GM10266 (cell line): ENCODE data around the gene SV2B.

ENCODE experiments used
- DNase-seq: peaks from one replicate; pipeline ENCODE4 v3.0.0; 2012; ENCODE audit errors: extremely low spot score
- CTCF ChIP-seq: IDR thresholded peaks from 2 replicates; pipeline ENCODE4 v1.5.1; 2012; ENCODE audit warnings: mild to moderate bottlenecking, low read depth; ENCODE audit not compliant: control insufficient read depth, insufficient read depth; ENCODE audit errors: missing control alignments

SV2B gene

GRCh38 chr15:91254766-91255165 is 154.7 kb downstream of the SV2B start:
- no peak for DNase-seq
- TF ChIP-seq CTCF, result no peak

GRCh38 chr15:91255670-91256192 is 155.7 kb downstream of the SV2B start:
- TF ChIP-seq CTCF, result no peak
- DNase-seq, result no peak

- DNase-seq, result no peak
- no peak for TF ChIP-seq CTCF
Observed at GRCh38 chr15:91257746-91258414, 157.8 kb downstream of the SV2B start.

GRCh38 chr15:91258415-91258759 is 158.3 kb downstream of the SV2B start:
- no peak for TF ChIP-seq CTCF
- no peak for DNase-seq

GRCh38 chr15:91259077-91259476 is 159.0 kb downstream of the SV2B start:
- TF ChIP-seq CTCF, result no peak
- no peak for DNase-seq

GRCh38 chr15:91261345-91261744 is 161.3 kb downstream of the SV2B start:
- no peak for TF ChIP-seq CTCF
- DNase-seq, result no peak

GRCh38 chr15:91263632-91264531 is 163.8 kb downstream of the SV2B start:
- DNase-seq, result no peak
- no peak for TF ChIP-seq CTCF
